Transverse colon (tissue), 4 donors: ENCODE measurements around the gene FGF2. TPM values are rescaled to one million over a fixed set of nuclear protein-coding genes. Genes with fewer than 3 reads are reported as not detected.

Experiments
- DNase-seq: peaks from one replicate; pipeline ENCODE4 v3.0.0-alpha.2; 2019
- H3K27ac ChIP-seq, 4 donors: fragments of 200-600 bp; sonication (generic); 2 replicates each; pipeline ENCODE4 v1.5.1; 2016 to 2018; ENCODE audit warnings: inconsistent platforms in 4 of 4
- H3K27me3 ChIP-seq: fragments of 200-600 bp; sonication (generic); 2 replicates; pipeline ENCODE4 v1.5.1; 2017; ENCODE audit warnings: inconsistent platforms
- H3K36me3 ChIP-seq, 4 donors: fragments of 200-600 bp; sonication (generic); 2 replicates each; pipeline ENCODE4 v1.5.1; 2017 to 2019; ENCODE audit warnings: inconsistent platforms in 4 of 4
- H3K4me1 ChIP-seq, 4 donors: fragments of 200-600 bp; sonication (generic); 2 replicates each; pipeline ENCODE4 v1.5.1; 2017 to 2020; ENCODE audit warnings: inconsistent platforms in 4 of 4
- H3K4me3 ChIP-seq, 4 donors: fragments of 200-600 bp; sonication (generic); 1 replicate in 1 of 4; 2 replicates in 3 of 4; pipeline versions ENCODE4 v1.5.1 to v1.6.1; 2017 to 2019; ENCODE audit warnings: inconsistent platforms in 4 of 4
- H3K9me3 ChIP-seq, 2 donors: fragments of 200-600 bp; sonication (generic); 2 replicates each; pipeline ENCODE4 v1.5.1; 2017 to 2019; ENCODE audit warnings: inconsistent platforms in 2 of 2
- EP300 ChIP-seq: sonication (generic); formaldehyde crosslinking; IDR thresholded peaks from one replicate; pipeline ENCODE4 v1.6.1; 2017; ENCODE audit warnings: antibody characterized with exemption, low read depth
- POLR2A ChIP-seq: fragments of 450-650 bp; IDR thresholded peaks from one replicate; pipeline ENCODE4 v1.6.1; 2016; ENCODE audit warnings: antibody characterized with exemption, mild to moderate bottlenecking, moderate library complexity
- POLR2AphosphoS5 ChIP-seq, 3 donors: sonication (generic); formaldehyde crosslinking; IDR thresholded peaks; one replicate each; pipeline ENCODE4 v1.6.1; 2016; ENCODE audit warnings: antibody characterized with exemption in 3 of 3
- WGBS, 2 donors: methylation state at CpG; one replicate each; pipeline ENCODE4 v1.1.5; 2018; ENCODE audit warnings: low coverage in 1 of 2; 5-methylcytosine and 5-hydroxymethylcytosine counted together
- in situ Hi-C, 4 donors: fragments of 200-750 bp; cut with MboI; loops; one replicate each; pipeline versions ENCODE4 v1.15.0 to v1.15.1; 2017; ENCODE audit warnings: low sequenced_read_pairs in 3 of 4, low pct_ligation_motif_present in 1 of 4, low pct_unique_long_range_greater_than_20kb in 1 of 4
- intact Hi-C: fragments of 100-400 bp; cut with DNase I; formaldehyde crosslinking; loops from one replicate; pipeline ENCODE4 v1.15.1; 2023; ENCODE audit warnings: low total_unique reads
- total RNA-seq, 4 donors: library from RNA; depleted of rRNA; stranded (reverse); fragments of >200 nt; gene quantifications; one replicate each; pipeline ENCODE4 v1.1.0, GENCODE V29; 2016
- TF ChIP-seq, protein P1 (sequence below), 5 experiments: fragments of 200-600 bp in 3 of 5; fragments of 450-650 bp in 2 of 5; sonication (generic) in 3 of 5; IDR thresholded peaks; 1 replicate in 2 of 5; 2 replicates in 3 of 5; pipeline ENCODE4 v1.5.1; 2016 to 2017; ENCODE audit warnings: antibody characterized with exemption in 5 of 5, inconsistent platforms in 3 of 5, mild to moderate bottlenecking in 2 of 5, moderate library complexity in 1 of 5

Gene FGF2
- total RNA-seq, 4 donors from 2014 or later, result 1.9 to 8.6 (median 5.8) TPM

GRCh38 chr4:122884499-122884898 is 57.9 kb downstream of the FGF2 start:
- 58 to 67% methylated on average over 1 of the region's 1 CpG for WGBS, 2 donors
- Histone ChIP-seq H3K4me3 (no peak overlapping the region), H3K36me3 (no peaks in the 10 kb centered on the region), H3K4me1 (peaks cover 0 to 2% (median 0%) of the 10 kb centered on the region in 4 donors), H3K9me3 (no peaks in the 10 kb centered on the region), H3K27ac (no peak overlapping the region), H3K27me3 (no peaks in the 10 kb centered on the region)
- intact Hi-C loops (no loop called here), in situ Hi-C loops (no loop called here)
- no peak for DNase-seq
- TF ChIP-seq POLR2AphosphoS5 (IDR thresholded peaks at IDR 0.05), result no peak
- TF ChIP-seq EP300, result no peak
- TF ChIP-seq, protein P1, sequence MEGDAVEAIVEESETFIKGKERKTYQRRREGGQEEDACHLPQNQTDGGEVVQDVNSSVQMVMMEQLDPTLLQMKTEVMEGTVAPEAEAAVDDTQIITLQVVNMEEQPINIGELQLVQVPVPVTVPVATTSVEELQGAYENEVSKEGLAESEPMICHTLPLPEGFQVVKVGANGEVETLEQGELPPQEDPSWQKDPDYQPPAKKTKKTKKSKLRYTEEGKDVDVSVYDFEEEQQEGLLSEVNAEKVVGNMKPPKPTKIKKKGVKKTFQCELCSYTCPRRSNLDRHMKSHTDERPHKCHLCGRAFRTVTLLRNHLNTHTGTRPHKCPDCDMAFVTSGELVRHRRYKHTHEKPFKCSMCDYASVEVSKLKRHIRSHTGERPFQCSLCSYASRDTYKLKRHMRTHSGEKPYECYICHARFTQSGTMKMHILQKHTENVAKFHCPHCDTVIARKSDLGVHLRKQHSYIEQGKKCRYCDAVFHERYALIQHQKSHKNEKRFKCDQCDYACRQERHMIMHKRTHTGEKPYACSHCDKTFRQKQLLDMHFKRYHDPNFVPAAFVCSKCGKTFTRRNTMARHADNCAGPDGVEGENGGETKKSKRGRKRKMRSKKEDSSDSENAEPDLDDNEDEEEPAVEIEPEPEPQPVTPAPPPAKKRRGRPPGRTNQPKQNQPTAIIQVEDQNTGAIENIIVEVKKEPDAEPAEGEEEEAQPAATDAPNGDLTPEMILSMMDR (IDR thresholded peaks at IDR 0.05), result no peak
- no peak for TF ChIP-seq POLR2A

DNA sequence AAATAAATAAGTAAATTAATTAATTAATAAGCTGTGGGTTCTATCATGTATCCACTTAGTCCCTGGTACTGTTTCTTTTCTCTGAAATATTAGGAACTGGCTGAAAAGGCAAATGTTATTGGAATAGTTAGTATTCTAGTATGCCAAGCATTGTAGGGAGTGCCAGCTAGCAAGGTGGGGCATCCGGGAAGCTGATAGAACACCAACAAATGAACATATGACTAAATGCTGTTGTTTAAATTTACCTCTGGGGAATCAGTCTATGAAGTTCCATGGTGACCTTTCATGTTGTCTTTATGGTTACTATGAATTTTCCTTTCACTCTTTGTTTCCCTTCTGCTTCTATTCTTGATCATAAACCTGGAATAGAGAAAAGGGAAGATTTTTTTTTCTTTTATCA is 63.1 kb downstream of the FGF2 start:
- Histone ChIP-seq H3K4me1 (peaks cover 0 to 10% (median 6%) of the 10 kb centered on the region in 4 donors), H3K27me3 (no peaks in the 10 kb centered on the region), H3K9me3 (no peaks in the 10 kb centered on the region), H3K27ac (no peak overlapping the region), H3K4me3 (no peak overlapping the region), H3K36me3 (no peaks in the 10 kb centered on the region)
- TF ChIP-seq POLR2AphosphoS5 (IDR thresholded peaks at IDR 0.05), result no peak
- TF ChIP-seq, protein P1 (IDR thresholded peaks at IDR 0.05), result no peak
- no peak for TF ChIP-seq POLR2A
- TF ChIP-seq EP300, result no peak
- DNase-seq, result peak; percentile 11
- in situ Hi-C loops, result no loop called here
- 39 to 69% methylated on average over 1 of the region's 1 CpG for WGBS, 2 donors
- intact Hi-C loops, result no loop called here

- no peak for TF ChIP-seq POLR2A
Measured at GRCh38 chr4:122890147-122890795, 63.6 kb downstream of the FGF2 start.

GRCh38 chr4:122894827-122895226 is 68.2 kb downstream of the FGF2 start:
- 93 to 100% methylated on average over 3 of the region's 3 CpGs for WGBS, 2 donors
- H3K4me3 ChIP-seq, result no peak overlapping the region
- H3K9me3 ChIP-seq, result no peaks in the 10 kb centered on the region
- in situ Hi-C loops (no loop called here), intact Hi-C loops (no loop called here)
- peaks cover 0 to 16% (median 5%) of the 10 kb centered on the region in 4 donors for H3K4me1 ChIP-seq
- no peak overlapping the region for H3K27ac ChIP-seq
- TF ChIP-seq POLR2AphosphoS5 (IDR thresholded peaks at IDR 0.05), result no peak
- TF ChIP-seq POLR2A, result no peak
- no peak for TF ChIP-seq EP300
- TF ChIP-seq, protein P1 (IDR thresholded peaks at IDR 0.05), result no peak
- DNase-seq, result no peak
- H3K36me3 ChIP-seq, result no peaks in the 10 kb centered on the region
- no peaks in the 10 kb centered on the region for H3K27me3 ChIP-seq

More at GRCh38 chr4:122890147-122890795, 63.6 kb downstream of the FGF2 start:
- intact Hi-C loops, result no loop called here
- DNase-seq, result no peak
- Histone ChIP-seq H3K27me3 (no peaks in the 10 kb centered on the region), H3K4me1 (peaks cover 0 to 10% (median 6%) of the 10 kb centered on the region in 4 donors), H3K4me3 (no peak overlapping the region), H3K9me3 (no peaks in the 10 kb centered on the region), H3K36me3 (no peaks in the 10 kb centered on the region), H3K27ac (no peak overlapping the region)
- WGBS, 2 donors, result 52 to 55% methylated on average over 2 of the region's 2 CpGs
- in situ Hi-C loops, result no loop called here
